Jurkat, Clone E6-1 (cell line): ENCODE results near the gene TEX50. TPM values are rescaled to one million over a fixed set of nuclear protein-coding genes. Genes with fewer than 3 reads are reported as not detected.
"Not testable (repeated sequence)": the region's sequence is repeated elsewhere in the genome, so short reads cannot be mapped to it uniquely, and the experiment has no call there.

Experiments used
- DNase-seq: peaks from one replicate; pipeline ENCODE4 v3.0.0-alpha.2; 2011; ENCODE audit warnings: low read depth, low spot score
- H3K4me3 ChIP-seq: 2 replicates; pipeline ENCODE4 v1.5.1; 2011; ENCODE audit warnings: mild to moderate bottlenecking, low read length, control low read depth, moderate library complexity
- polyA plus RNA-seq: library from polyadenylated mRNA; unstranded; fragments of >200 nt; gene quantifications from one replicate; pipeline ENCODE4 v1.2.1, GENCODE V29; 2012; ENCODE audit warnings: missing spikeins; ENCODE audit not compliant: insufficient read length, insufficient read depth

TEX50 gene
- not detected for polyA plus RNA-seq

- no peak for DNase-seq
- H3K4me3 ChIP-seq, result no peak within 1 kb of the TSS
Observed at GRCh38 chr1:173635116-173635515, at the start of gene TEX50. Gene TEX50, plus strand, starts transcription at chr1:173635338. Its CDS starts 184 bp downstream, at chr1:173635522.

GRCh38 chr1:173590557-173590956, 44.6 kb upstream of the TEX50 start:
- no peak overlapping the region for H3K4me3 ChIP-seq
- DNase-seq, result no peak

- not testable (repeated sequence) for DNase-seq
Observed at GRCh38 chr1:173591138-173591537, 44.0 kb upstream of the TEX50 start.

GRCh38 chr1:173596097-173596825, 38.9 kb upstream of the TEX50 start:
- H3K4me3 ChIP-seq, result no peak overlapping the region
- DNase-seq, result no peak

More at GRCh38 chr1:173591138-173591537, 44.0 kb upstream of the TEX50 start:
- not testable (repeated sequence) for H3K4me3 ChIP-seq

- DNase-seq, result no peak
- H3K4me3 ChIP-seq, result no peak overlapping the region
Observed at GRCh38 chr1:173601588-173601987, 33.5 kb upstream of the TEX50 start.

GRCh38 chr1:173603056-173603591, 32.0 kb upstream of the TEX50 start, which contains the start of gene SLC9C2:
Gene SLC9C2, minus strand, starts transcription at chr1:173603072. Its CDS starts 1,296 bp downstream, at chr1:173601776.
- H3K4me3 ChIP-seq, result no peak within 1 kb of the TSS
- DNase-seq, result no peak

- H3K4me3 ChIP-seq, result no peak overlapping the region
- no peak for DNase-seq
Observed at GRCh38 chr1:173608503-173609216, 26.5 kb upstream of the TEX50 start.

- DNase-seq, H3K4me3 ChIP-seq: not testable (repeated sequence)
Observed at GRCh38 chr1:173613086-173613485, 22.1 kb upstream of the TEX50 start.

- H3K4me3 ChIP-seq, result no peak overlapping the region
- DNase-seq, result no peak
Observed at GRCh38 chr1:173616859-173617258, 18.3 kb upstream of the TEX50 start.

GRCh38 chr1:173627269-173627668, 7.9 kb upstream of the TEX50 start:
- no peak for DNase-seq
- no peak overlapping the region for H3K4me3 ChIP-seq

- DNase-seq, result no peak
- no peak overlapping the region for H3K4me3 ChIP-seq
Observed at GRCh38 chr1:173628888-173629287, 6.2 kb upstream of the TEX50 start.

- not testable (repeated sequence) for H3K4me3 ChIP-seq, DNase-seq
Observed at GRCh38 chr1:173637236-173638042, 2.3 kb downstream of the TEX50 start.

GRCh38 chr1:173638043-173639021, 3.2 kb downstream of the TEX50 start:
- no peak overlapping the region for H3K4me3 ChIP-seq

GRCh38 chr1:173639102-173639501, 4.0 kb downstream of the TEX50 start:
- DNase-seq, result no peak

More at GRCh38 chr1:173638043-173639021, 3.2 kb downstream of the TEX50 start:
- no peak for DNase-seq

GRCh38 chr1:173642450-173643139, 7.5 kb downstream of the TEX50 start:
- DNase-seq, H3K4me3 ChIP-seq: not testable (repeated sequence)

More at GRCh38 chr1:173639102-173639501, 4.0 kb downstream of the TEX50 start:
- H3K4me3 ChIP-seq, result no peak overlapping the region

GRCh38 chr1:173646656-173647055, 11.5 kb downstream of the TEX50 start:
- H3K4me3 ChIP-seq, result no peak overlapping the region
- DNase-seq, result no peak

GRCh38 chr1:173648880-173649605, 13.9 kb downstream of the TEX50 start:
- no peak for DNase-seq

More at GRCh38 chr1:173648880-173649605, 13.9 kb downstream of the TEX50 start:
- no peak overlapping the region for H3K4me3 ChIP-seq
